Inflammatory macrophage treated with lipopolysaccharide for 1 hour (primary cell): Measurements from ENCODE around the gene RNF14.

Experiments
- DNase-seq, 2 donors: peaks; one replicate each; pipeline ENCODE4 v3.0.0-alpha.2; 2020 to 2022

Gene RNF14

DNA sequence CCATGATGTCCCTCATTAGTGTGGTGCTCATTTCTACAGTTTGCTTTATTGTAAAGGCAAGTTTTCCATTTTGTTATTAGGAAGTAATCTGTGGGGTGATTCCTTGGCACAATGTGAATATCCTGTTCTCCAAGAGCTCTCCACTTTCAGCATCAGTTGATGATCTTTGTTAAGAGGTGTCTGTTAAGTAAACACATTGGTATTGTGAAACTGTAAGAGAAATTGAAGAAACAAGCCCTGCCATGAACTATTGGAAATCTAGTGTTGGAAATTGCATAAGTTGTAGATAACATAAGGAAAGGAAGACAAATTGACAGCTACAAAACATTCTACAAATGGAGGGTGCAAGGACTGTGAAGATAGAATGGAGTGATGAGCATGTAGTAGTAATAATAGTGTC lies 17.2 kb downstream of the RNF14 start:
- no peak for DNase-seq

DNA sequence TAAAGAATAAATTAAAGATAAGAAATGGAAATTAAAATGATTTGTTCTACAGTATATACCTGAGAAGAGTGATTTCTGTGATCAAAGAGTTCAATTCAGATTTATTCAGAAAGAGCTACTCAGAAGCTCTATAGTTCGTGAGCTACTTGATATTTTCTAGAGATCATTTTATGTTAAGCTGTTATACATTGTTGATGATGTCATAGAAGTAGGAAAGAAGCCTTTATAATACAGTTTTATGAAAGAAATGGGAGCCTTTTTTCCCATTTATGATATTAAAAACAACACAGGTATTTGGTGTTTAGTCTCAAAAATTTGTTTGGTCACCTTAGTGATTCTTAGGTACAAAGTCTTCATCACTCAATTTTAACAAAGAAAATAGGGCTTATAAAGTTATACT lies 20.8 kb downstream of the RNF14 start:
- DNase-seq = no peak

DNA sequence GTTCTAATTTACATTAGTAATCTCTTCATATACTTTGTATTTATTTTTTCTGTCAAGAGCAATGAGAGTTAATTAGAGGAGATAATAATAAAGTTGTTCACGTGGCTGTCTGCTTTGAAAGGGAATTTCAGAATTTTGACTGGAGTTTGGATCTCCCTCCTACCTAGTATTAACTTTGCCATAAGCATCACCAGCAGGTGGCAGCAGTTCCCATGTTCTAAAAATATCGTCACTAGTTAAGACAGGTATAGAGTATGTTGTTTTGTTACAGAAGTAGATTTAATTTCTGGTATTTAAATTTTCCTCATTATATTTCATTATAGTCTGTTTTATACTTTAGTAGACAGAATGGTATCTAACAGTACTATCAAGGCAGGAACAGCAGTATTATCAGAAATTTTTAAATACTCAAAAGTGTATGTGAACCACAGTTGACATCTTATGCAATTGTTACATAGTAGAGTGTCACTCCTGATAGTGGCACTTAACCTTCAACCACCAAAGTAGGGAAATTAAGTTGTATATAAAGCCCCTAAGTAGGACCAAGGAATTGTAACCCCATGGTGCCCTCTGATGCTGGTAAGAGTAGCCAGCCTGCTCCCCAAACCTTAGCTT lies 23.6 kb downstream of the RNF14 start:
- peak in 1 of 2 donors; percentile 88 for DNase-seq

DNA sequence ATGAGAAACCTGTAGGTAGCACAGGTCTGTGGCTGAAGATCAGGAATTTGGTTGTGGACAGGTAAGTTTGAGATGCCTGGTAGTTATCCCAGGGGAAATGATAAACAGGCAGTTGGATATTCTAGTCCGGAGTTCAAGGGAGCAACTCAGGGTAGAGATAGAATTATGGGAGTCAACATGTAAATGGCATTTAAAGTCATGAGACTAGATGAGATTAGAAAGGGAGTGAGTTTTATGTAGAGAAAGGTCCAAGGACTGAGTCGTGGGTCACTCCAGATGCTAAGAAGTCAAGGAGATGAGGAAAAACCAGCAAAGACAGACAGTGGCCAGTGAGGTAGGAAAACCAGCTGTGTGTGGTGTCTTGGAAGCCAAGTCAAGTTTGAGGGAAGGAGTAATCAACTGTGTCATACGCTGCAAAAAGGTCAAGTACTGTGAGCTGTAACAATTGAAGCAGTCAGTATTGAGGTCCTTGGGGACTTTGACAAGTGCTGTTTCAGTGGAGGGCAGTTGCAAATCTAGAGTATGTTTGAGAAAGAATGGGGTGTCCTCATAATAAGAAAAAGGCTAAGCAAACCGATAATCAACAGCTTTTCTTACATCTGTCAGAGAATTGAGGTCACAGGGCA lies 25.7 kb downstream of the RNF14 start:
- DNase-seq = no peak

DNA sequence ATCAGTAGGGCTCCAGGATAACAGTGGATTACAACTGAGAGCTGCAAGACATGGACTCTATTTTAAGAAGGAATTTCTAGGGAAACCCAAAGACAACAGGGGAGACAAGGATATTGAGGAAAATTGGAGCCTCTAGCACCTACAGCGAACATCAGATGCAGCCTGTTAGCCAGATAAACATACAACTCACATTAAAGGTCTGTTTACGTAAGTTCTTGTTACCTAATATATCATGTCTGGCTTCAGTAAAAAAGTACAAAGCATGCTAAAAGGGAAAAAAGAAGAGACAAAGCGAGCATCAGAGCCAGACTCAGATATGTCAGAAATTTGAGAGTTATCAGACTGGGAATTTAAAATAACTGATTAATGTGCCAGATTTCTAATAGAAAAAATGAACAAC lies 26.8 kb downstream of the RNF14 start:
- no peak for DNase-seq

DNA sequence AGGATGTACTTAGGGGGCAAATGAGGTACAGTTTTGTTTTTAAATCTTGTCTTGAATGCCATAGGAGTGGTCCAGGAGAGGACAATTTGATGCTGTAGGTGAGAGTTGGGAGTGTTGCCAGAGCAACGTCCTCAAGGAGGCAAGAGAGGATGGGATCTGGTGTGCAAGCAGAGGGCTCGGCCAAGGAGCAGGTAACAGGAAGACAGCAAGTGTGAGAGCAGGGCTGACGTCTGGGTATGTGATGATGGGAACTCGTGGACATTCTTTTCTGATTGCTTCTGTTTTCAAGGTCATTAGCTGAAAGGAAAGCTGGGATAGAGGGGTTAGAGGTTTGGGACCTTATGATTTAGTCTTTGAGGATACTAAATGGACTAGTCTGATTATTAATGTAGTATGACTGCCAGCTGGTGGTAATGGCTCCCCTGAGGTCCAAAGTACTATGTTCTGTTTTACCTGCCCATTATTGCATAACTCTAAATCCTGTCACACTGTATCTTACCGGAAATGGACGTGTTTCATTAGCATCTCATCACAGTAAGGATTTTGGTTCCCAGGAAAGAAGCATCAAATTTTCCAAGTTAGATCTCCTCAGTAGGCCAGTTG lies 28.6 kb downstream of the RNF14 start:
- no peak for DNase-seq

DNA sequence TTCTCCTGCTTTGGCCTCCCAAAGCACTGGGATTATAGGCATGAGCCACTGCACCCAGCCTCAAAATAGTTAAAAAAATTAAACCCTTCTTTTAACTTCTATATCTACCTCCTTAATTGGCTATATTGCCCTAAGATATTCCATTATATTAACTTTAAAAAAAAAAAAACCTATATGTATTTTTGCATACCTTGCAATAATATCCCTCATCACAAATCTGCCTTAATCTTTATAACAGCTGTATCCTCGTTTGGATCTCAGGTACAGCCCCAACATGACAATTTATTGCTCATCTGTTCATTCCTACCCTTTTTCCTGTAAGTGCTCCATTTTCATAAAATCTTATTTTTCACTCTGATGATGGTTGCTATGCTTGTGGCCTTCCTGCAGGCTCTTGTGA lies 31.3 kb downstream of the RNF14 start:
- DNase-seq = no peak

DNA sequence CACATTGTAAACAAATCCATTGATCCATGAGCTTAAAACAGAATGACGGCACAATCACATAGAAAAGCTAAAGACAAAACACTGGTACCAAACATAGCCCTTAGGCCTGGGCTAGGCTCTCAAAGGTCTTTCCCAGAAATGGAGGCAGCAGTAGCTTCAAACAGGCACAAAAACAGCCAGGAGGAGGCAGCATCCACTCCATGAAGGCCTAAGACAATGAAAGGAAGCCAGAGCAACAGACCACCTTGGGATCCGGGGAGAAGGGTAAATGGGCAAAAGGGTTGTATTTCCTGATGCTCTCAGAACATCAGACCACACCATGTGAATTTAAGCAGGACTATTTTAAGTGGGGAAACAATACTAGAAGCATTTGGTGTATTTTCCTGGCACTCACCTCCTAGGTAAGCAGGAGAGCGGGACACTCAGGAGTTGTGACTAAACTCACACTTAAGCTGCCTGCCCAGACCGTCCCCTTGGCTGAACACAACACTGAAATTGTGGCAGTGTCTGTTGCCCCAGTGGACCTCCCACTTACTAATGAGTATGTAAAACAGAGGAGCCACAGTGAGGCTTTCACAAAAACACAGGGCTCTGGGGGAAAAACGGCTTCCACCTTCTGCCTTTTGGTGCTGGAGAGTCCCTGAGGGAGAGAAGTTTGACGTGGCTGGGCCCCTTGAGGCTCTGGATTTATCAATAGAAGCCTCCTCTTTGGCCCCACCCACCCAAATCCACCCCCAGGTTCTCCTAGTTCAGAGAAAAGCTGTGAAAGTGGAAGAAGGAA lies 32.0 kb downstream of the RNF14 start:
- no peak for DNase-seq

DNA sequence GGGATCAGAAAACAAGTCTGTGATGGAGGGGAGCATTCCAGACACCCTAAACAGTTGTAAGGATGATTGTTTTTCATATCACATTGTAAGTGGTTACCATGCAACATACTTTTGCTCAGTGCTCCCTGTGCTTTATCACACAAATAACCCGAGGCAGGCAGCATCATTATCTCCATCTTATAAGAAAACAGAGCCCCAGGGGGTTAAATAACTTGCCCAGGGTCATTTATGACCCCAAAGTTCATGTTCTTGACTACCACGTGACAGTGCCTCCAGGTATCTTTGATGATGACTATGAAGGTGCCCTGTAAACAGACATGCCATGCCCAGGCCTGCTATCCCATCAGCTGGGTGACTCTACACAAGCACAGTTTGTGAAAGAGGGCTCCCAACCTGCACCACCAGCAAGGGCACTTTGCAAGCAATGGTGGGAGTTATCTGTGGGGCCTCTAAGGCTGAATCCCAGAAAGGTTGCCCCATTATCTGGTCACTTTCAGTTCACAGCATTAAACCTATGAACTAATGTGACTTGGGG lies 34.4 kb downstream of the RNF14 start:
- DNase-seq = no peak

DNA sequence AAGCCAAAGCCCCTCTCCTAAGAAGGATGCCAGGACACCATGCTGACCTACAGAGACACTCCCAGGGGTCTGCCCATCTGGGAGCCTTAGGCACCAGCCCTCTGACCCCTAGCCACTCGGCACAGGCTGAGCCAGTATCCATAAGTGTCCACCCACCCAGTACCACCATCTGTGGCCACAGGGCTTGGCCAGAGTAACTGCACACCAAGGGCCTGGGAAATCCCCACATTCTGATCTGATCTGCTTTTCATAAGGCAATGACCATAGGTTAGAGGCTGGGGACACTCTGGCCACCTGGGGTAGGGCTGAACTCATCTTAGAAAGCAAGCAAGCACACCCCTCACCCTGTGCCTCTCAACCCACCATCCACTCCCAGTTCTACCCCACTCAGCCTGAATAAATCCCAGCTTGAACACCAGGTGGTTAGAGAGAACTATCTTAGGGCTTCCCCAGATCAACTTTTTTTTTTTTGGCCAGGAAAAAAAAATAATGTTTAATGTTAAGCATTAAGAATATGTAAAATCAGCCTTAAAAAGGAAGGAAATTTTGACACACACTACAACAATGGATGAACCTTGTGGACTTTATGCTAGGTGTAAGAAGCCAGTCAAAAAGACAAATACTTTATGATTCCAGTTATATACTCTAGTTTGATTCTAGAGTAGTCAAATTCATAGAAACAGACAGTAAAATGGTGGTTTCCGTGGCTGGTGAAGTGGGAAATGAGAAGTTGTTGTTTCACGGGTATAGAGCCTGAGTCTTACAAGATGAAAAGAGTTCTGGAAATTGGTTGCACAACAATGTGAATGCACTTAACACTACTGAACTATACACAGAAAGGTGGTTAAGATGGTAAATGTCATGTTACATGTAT lies 37.7 kb downstream of the RNF14 start:
- peak; percentile 34 to 39 for DNase-seq

DNA sequence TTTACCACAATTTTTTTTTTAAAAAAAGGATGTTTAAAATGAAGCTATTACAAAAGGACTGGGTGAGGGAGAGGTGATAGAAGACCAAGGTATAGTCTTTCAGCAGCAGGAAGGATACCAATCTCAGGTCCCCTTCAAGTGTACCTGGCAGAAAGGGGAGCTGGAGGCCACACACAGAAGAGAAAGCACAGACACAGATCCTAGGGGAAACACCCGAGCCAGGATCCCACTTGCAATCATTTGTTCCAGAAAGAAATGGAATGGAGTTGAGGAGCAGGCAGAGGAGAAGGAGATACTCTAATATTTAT lies 38.3 kb downstream of the RNF14 start:
- no peak for DNase-seq

DNA sequence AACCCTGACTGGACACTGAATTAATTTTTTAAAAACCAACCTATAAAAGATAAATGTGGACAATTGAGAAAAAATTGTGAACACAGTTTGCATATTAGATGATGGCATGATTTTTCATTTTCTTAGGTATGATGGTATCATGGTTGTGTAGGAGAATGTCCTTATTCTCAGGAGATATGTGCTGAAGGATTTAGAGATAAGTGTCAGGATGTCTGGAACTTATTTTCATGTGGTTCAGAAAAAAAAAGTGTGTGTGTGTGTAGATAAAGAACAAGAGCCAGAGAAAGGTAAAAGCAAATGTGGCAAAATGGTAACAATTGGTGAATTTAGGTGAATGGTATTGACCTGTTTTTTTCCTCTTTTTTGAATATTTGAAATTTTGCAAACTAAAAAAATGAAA lies 39.9 kb downstream of the RNF14 start:
- no peak for DNase-seq

DNA sequence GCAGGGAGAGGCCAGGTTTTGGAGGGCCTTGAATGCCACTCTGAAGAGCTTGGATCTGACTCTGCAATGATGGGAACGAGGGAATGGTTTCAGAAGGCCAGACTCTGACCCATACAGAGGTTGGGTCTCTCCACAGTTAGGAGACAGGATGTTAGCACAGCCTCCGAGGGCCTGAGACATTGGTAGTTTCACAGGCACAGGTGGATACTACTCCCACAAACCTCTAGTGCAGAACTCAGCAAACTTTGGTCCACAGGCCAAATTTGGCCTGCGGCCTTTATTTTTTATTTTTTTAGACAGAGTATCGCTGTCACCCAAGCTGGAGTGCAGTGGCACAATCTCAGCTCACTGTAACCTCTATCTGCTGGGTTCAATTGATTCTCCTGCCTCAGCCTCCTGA lies 41.0 kb downstream of the RNF14 start:
- DNase-seq = no peak

DNA sequence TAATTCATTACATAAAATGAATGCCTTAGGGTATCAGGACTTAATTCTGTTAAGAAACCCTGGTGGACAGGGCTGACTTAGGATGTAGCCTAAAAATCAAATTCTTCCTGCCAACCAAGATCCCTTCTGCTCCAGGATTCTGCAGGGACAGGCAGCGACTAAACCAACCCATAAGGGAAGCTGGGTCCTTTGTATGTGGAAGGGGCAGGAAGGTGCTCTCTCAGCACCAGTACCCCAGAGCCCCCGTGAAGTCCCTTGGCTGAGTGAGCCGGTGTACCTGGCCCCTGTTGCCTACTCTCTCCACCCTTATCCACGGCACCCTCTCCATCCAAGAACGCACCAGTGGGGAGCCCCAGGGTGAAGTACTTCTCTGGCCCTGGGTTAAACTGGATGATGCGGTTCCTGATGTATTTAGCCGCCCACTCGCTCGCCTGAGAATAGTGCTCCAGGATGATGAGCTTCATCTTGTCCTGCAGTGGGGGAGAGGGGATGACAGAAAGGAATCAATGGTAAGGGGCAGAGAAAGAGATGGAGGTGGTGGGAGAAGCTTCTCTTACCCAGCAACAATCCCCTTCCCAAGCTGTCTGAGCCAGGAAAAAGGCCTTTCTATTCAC lies 42.8 kb downstream of the RNF14 start:
- no peak for DNase-seq

DNA sequence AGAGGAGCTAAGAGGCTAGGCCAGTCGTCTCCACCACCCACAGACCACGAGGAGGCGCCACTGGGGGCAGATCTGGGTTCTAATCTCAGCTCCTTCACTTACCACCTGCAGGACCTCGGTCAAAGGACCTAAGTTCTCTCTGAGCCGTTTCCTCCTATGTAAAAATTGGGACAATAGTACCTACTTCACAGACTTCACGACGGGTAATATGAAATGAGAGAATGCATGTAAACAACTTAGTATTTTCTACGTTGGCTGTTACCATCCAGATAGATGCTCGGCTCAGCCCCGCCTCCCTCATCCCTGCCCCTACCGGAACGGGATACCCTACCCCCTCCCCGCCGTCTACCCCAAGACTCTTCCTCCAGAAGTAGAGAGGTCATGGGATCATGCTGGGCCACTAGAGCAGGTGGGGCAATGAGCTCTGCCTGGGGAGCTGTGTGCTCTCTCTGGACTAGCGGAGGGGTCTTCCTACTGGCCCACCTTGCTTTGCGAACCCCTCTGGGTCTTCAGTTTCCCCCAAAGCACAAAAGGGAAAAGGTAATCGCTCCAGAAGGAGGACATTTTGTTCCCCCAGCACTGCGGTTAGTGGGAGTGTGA lies 43.4 kb downstream of the RNF14 start:
- peak; percentile 20 to 67 for DNase-seq

DNA sequence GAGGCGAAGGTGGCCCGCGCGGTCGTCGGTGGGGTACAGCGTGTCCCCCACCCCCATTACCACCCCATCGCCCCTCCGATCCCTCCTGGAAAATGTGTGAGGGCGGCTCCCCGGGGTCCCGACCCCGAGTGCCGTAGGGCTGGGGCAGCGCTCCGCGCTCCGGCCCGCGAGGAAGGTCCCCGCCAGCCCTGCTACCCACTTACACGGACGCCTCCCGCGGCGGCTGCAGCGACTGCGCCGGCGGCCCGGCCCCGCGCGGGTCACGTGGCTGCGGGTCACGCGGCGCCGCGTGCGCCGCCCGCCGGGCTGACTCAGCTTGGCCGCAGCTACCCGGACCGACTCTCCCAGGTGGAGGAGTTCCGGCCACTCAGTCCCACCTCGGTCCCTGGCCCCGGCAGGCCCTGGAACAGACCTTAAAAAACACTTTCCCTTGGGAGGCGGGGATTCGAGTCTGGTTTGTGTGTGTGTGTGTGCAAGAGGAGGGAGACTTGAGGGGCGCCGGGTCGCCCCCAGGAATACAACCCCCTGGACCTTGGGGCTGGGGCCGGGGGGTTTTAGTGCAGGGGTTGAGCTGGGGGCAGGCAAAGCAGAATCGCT lies 44.0 kb downstream of the RNF14 start, which contains the start of gene GNPDA1:
GNPDA1 (minus strand) TSS at position 236 of the 597 bp plus-strand sequence. CDS start 992 bp downstream, outside the sequence.
- DNase-seq = peak; percentile 67 to 75

DNA sequence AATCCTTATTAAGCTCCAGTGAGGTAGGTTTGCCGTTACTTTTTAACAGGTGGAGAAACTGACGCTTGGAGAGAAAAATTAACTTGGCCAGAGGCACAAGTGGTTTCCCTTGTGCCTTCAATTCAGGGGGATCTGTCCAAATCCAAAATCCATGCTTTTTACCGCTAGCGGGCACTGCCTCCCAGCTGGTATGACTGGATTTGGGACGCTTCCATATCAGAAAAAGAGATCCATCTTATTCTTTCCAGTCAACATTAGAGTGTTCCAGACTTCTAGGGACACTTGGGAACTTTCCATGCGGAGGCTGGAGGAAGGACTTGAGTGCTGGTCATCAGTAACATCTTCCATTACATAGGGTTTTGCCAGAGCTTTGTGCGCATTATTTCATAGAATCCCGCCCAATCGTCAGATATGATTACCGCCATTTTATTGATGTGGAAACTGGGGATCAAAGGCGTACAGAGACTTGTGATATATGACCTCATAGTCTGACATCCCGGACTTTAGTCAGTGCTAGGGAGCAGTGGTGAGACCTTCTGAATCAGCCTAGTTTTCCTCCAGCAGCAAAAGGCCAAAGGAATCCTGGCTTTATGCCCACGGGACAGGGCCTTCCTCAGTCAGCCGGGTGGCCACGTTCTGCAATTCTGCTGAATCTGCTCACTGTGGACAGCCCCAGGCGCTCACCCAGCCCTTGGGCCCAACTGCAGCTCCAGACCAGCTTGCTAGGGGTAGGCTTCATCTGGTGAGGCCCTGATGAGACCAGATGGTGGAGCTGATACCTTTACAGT lies 45.0 kb downstream of the RNF14 start:
- no peak for DNase-seq

DNA sequence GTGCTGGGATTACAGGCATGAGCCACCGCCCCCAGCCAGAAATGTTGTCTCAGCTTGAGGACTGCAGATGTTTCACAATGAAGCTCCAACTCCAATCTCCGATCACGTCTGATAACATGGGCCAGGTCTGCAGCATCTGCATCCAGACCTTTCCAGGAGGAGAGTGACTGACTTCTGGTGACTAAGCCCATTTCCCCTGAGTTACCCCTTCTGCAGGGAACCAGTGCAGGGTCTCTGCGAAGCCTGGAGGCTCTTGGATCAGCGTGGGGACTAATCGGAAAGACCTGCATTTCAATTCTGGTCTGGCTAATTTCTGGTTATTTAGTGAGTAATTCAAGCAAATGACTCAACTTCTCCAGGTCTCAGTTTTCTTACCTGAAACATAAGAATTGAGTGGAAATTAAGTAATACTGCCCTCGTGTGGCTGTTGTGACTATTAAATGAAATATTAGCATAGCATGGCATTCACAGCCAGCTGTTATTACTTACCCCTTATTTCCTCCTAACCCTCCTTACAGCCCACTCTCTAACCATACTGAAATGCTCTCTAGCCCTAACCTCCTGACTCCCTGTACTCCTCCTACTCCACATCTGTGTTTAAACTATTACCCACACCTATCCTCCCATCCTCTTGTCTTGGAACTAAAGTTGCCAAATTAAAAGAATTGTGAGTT lies 46.1 kb downstream of the RNF14 start:
- DNase-seq = peak; percentile 32 to 65

DNA sequence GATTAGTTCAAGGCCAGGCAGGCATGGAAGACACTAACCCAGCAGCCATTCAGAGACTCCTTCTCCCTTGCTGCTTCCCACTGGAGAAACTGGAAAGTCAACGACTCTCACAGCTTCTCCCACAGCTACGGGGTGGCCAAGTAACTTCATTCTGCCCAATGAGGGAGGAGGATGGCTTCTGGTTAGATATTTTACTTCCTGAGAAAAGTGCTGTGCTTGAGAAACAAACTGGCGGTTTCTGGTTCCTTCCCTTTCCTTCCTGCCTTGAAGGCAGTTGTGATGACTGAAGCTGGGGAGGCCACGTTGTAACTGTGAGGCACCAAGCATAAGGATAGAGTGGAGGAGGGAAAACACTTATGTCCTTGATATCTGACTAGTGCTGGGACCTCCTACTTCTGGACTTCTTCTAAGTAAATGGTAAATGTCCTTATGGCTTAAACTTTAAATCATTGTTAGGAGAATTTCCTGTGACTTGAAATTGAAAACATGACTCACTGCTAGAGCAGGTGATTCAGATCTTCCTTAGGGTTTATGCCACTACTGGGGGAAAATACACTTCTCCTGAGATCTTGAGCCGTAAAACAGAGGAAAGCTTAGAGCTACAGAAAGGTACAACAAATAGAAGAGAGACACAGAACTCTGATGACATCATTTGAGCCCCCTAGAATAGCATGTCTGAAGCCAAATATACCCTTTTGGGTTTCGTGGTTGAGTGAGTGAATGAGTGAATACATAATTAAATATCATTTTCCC lies 47.1 kb downstream of the RNF14 start:
- DNase-seq = peak; percentile 68 to 75
